SK-N-SH (cell line): Measurements from ENCODE around the gene CEP89. TPM values are rescaled to one million over a fixed set of nuclear protein-coding genes. Genes with fewer than 3 reads are reported as not detected.
"Not testable (repeated sequence)": the region's sequence is repeated elsewhere in the genome, so short reads cannot be mapped to it uniquely, and the experiment has no call there.

Experiments used
- CTCF ChIA-PET: fragments of 300-600, 350-600 bp; formaldehyde crosslinking; extraction: SDS; loops from one replicate; lab custom pipeline; 2021; lab: Yijun Ruan, JAX
- POLR2A ChIA-PET: fragments of 350-600 bp; sonication (Branson Sonifier 250); formaldehyde crosslinking; extraction: SDS; loops from one replicate; lab custom pipeline; 2020; ENCODE audit warnings: antibody characterized with exemption, inconsistent platforms; lab: Yijun Ruan, JAX
- DNase-seq: peaks from one replicate; pipeline ENCODE4 v3.0.0; 2012
- H2AFZ ChIP-seq: fragments of 200-600 bp; sonication (generic); 2 replicates; pipeline ENCODE4 v1.8.1; 2016; ENCODE audit warnings: antibody characterized with exemption, mild to moderate bottlenecking, low read depth
- H3F3A ChIP-seq: fragments of 200-600 bp; sonication (generic); replicated peaks from 2 replicates; pipeline ENCODE3; 2016; ENCODE audit warnings: antibody characterized with exemption, mild to moderate bottlenecking; ENCODE audit not compliant: insufficient read depth
- H3K27ac ChIP-seq, 2 experiments: fragments of 200-500 bp in 1 of 2; fragments of 200-600 bp in 1 of 2; sonication (Bioruptor generic) in 1 of 2; sonication (generic), shearing (Covaris generic) in 1 of 2; 2 replicates each; pipeline versions ENCODE4 v1.5.1 to v1.6.1; 2014 to 2016; ENCODE audit warnings: low read depth in 2 of 2, inconsistent platforms in 1 of 2, low read length in 1 of 2, mild to moderate bottlenecking in 1 of 2, mixed read lengths in 1 of 2
- H3K27me3 ChIP-seq: fragments of 200-600 bp; sonication (generic), shearing (Covaris generic); 2 replicates; pipeline ENCODE4 v1.6.1; 2016; ENCODE audit warnings: mixed run types; ENCODE audit not compliant: insufficient read depth
- H3K36me3 ChIP-seq, 2 experiments: fragments of 200-500 bp in 1 of 2; fragments of 200-600 bp in 1 of 2; sonication (Bioruptor generic) in 1 of 2; sonication (generic) in 1 of 2; replicated peaks in 1 of 2; 2 replicates each; pipeline versions ENCODE3 to v1.5.1; 2014 to 2016; ENCODE audit warnings: low read length in 1 of 2, mild to moderate bottlenecking in 1 of 2; ENCODE audit not compliant: insufficient read depth in 2 of 2, control insufficient read depth in 1 of 2
- H3K4me1 ChIP-seq, 2 experiments: fragments of 200-500 bp in 1 of 2; fragments of 200-600 bp in 1 of 2; sonication (Bioruptor generic) in 1 of 2; sonication (generic), shearing (Covaris generic) in 1 of 2; 2 replicates each; pipeline versions ENCODE4 v1.5.1 to v1.6.1; 2014 to 2016; ENCODE audit warnings: low read depth in 1 of 2, low read length in 1 of 2, mixed run types in 1 of 2; ENCODE audit not compliant: insufficient read depth in 2 of 2, control insufficient read depth in 1 of 2
- H3K4me2 ChIP-seq: fragments of 200-600 bp; sonication (generic), shearing (Covaris generic); 2 replicates; pipeline ENCODE4 v1.6.1; 2017; ENCODE audit warnings: mixed run types
- H3K4me3 ChIP-seq, 2 experiments: fragments of 200-500 bp in 1 of 2; fragments of 200-600 bp in 1 of 2; sonication (Bioruptor generic) in 1 of 2; sonication (generic), shearing (Covaris generic) in 1 of 2; 2 replicates each; pipeline versions ENCODE4 v1.5.1 to v1.8.1; 2014 to 2016; ENCODE audit warnings: low read depth in 2 of 2, inconsistent platforms in 1 of 2, low read length in 1 of 2, mild to moderate bottlenecking in 1 of 2, mixed read lengths in 1 of 2, moderate library complexity in 1 of 2
- H3K79me2 ChIP-seq: fragments of 200-600 bp; sonication (generic); 2 replicates; pipeline ENCODE4 v1.8.1; 2017; ENCODE audit warnings: mild to moderate bottlenecking; ENCODE audit not compliant: insufficient read depth
- H3K9ac ChIP-seq: fragments of 200-600 bp; sonication (generic); 2 replicates; pipeline ENCODE4 v1.6.1; 2017; ENCODE audit warnings: mixed run types
- H3K9me2 ChIP-seq: fragments of 200-600 bp; sonication (generic); 2 replicates; pipeline ENCODE4 v1.6.1; 2017; ENCODE audit warnings: mixed run types
- H3K9me3 ChIP-seq: fragments of 200-600 bp; sonication (generic); 2 replicates; pipeline ENCODE4 v1.6.1; 2017; ENCODE audit warnings: mixed run types, mild to moderate bottlenecking, moderate library complexity
- H4K20me1 ChIP-seq: fragments of 200-600 bp; sonication (generic); 2 replicates; pipeline ENCODE4 v1.6.1; 2017; ENCODE audit warnings: mild to moderate bottlenecking, mixed run types; ENCODE audit not compliant: insufficient read depth
- CHD2 ChIP-seq: fragments of 150-350 bp; IDR thresholded peaks from 2 replicates; pipeline ENCODE4 v1.6.1; 2018; ENCODE audit warnings: low read length; ENCODE audit not compliant: partially characterized antibody
- EZH2phosphoT487 ChIP-seq: fragments of 200-600 bp; sonication (generic); IDR thresholded peaks from 2 replicates; pipeline ENCODE4 v1.6.1; 2017; ENCODE audit warnings: low read depth, mixed run types, mild to moderate bottlenecking, antibody characterized with exemption, moderate library complexity, borderline replicate concordance
- FOXJ3 ChIP-seq: sonication (generic); formaldehyde crosslinking; IDR thresholded peaks from 2 replicates; pipeline ENCODE4 v1.5.1; 2020; ENCODE audit warnings: mild to moderate bottlenecking, missing genetic modification reagents
- GATA2 ChIP-seq: sonication (generic); formaldehyde crosslinking; IDR thresholded peaks from 2 replicates; pipeline ENCODE4 v1.5.0; 2020; ENCODE audit warnings: mild to moderate bottlenecking, missing genetic modification reagents
- JUND ChIP-seq: IDR thresholded peaks from 2 replicates; pipeline ENCODE4 v1.4.0; 2012
- MXI1 ChIP-seq: IDR thresholded peaks from 2 replicates; pipeline ENCODE4 v1.6.1; 2012; ENCODE audit warnings: mild to moderate bottlenecking, low read depth, low read length, improper control_type of control experiment
- POLR2AphosphoS5 ChIP-seq: IDR thresholded peaks from 2 replicates; pipeline ENCODE4 v1.6.1; 2012; ENCODE audit warnings: low read depth, low read length
- RXRA ChIP-seq: IDR thresholded peaks from 2 replicates; pipeline ENCODE4 v1.4.0; 2012; ENCODE audit warnings: low read depth, mild to moderate bottlenecking, borderline replicate concordance
- TAF1 ChIP-seq: IDR thresholded peaks from 2 replicates; pipeline ENCODE4 v1.6.1; 2012; ENCODE audit warnings: low read depth, mild to moderate bottlenecking, low read length, moderate library complexity, borderline replicate concordance
- YY1 ChIP-seq: IDR thresholded peaks from 2 replicates; pipeline ENCODE4 v1.4.0; 2012; ENCODE audit warnings: low read depth, mild to moderate bottlenecking
- WGBS: methylation state at CpG from one replicate; pipeline ENCODE4 v1.1.6; 2017; ENCODE audit warnings: low lambda C conversion rate; 5-methylcytosine and 5-hydroxymethylcytosine counted together
- polyA plus RNA-seq, 3 experiments: library from polyadenylated mRNA; depleted of rRNA; stranded (reverse); fragments of >200 nt; gene quantifications; 2 replicates each; pipeline ENCODE4 v1.2.3, GENCODE V29; 2012
- TF ChIP-seq, protein P1 (sequence below): IDR thresholded peaks from 2 replicates; pipeline ENCODE4 v1.4.0; 2012; ENCODE audit warnings: low read depth, borderline replicate concordance
- TF ChIP-seq, protein P2 (sequence below): IDR thresholded peaks from 2 replicates; pipeline ENCODE4 v1.4.0; 2012; ENCODE audit warnings: low read depth
- TF ChIP-seq, protein P3 (sequence below): IDR thresholded peaks from 2 replicates; pipeline ENCODE4 v1.6.1; 2012; ENCODE audit warnings: mild to moderate bottlenecking, low read depth, low read length, moderate library complexity
- TF ChIP-seq, protein P4 (sequence below): fragments of 200-600 bp; sonication (generic); IDR thresholded peaks from 2 replicates; pipeline ENCODE4 v1.6.1; 2017; ENCODE audit warnings: antibody characterized with exemption, mild to moderate bottlenecking, moderate library complexity
- TF ChIP-seq, protein P5 (sequence below): IDR thresholded peaks from 2 replicates; pipeline ENCODE4; 2012

Gene CEP89
- polyA plus RNA-seq, 1 of the 3 experiments (the other 2 are of a cell fraction) = 16.4 TPM

DNA sequence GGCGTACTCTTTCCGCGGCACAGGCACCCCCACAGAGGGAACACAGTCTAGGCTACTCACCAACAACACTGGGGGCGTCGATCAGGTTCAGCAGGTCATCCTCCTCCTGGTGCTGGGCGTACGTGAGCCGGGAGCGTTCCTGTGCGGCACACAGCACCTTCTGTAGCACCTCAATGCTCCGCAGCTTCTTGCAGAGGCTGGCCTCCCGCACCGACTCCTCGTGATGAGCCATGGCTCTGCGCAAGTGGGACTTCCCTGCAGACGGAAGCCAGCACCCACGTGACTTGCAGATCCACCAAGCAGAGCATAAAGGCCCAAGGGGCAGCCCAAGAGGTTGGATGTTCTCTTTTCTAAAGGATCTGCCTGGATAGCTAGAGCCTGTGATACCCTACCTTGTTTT lies 24.2 kb upstream of the CEP89 start:
- CTCF ChIA-PET, DNase-seq, H3F3A ChIP-seq, H3K9ac ChIP-seq, H3K27ac ChIP-seq, H3K79me2 ChIP-seq, H3K4me1 ChIP-seq, H3K9me3 ChIP-seq, H3K36me3 ChIP-seq, H3K27me3 ChIP-seq, POLR2A ChIA-PET, H2AFZ ChIP-seq, H3K4me2 ChIP-seq, H3K4me3 ChIP-seq, H4K20me1 ChIP-seq, H3K9me2 ChIP-seq: not testable (repeated sequence)
- no CpG with 5 or more reads among the region's 17 CpGs for WGBS

DNA sequence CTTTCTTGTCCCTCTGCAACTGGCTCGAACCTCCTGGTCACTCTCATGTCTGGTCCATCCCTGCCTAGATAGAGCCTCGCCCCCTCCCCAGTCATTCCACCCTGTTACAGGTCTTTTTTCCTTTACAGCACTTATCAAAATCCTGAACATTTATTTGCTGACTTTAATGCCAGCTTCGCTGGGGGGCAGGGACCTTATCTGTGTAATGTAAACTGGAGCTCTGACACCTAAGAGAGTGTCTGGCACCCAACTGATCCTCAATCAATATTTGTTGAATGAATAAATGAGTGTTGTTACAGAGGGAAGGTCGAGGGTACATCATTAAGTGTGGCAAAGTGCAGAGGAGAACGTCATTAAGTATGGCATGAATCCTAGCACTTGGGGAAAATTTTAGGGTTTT lies 17.0 kb upstream of the CEP89 start:
- POLR2A ChIA-PET = no interaction called here

DNA sequence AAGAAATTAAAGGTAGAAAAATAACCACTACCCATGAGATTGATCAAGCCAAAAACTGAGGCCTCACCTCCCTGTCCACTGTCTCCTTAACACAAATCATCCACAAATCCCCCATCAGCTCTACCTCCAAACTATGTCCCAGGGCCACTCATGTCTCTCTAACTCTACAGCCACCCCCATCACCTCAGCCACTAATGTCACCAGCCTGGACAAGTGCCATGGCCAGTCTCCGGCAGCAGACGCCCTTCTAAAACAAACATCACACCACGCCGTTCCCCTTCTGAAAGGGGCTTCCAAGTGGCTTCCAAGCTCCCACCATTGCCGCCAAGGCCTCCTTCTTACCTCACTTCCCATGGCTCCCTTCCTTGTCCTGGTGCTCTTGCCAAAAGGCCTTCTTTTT lies 16.5 kb upstream of the CEP89 start:
- H3F3A ChIP-seq, H3K9me3 ChIP-seq, H4K20me1 ChIP-seq, H3K27ac ChIP-seq, H3K9ac ChIP-seq, H3K79me2 ChIP-seq, H3K9me2 ChIP-seq, H3K4me2 ChIP-seq, DNase-seq, H3K36me3 ChIP-seq, H2AFZ ChIP-seq, H3K4me1 ChIP-seq, H3K27me3 ChIP-seq, POLR2A ChIA-PET, H3K4me3 ChIP-seq: not testable (repeated sequence)
- CTCF ChIA-PET = interaction anchor here (0.8 to 1.2 kb wide), 3 partner anchors 12 to 137 kb away, joined by 3 to 5 read pairs (median 3); no protein-coding TSS in a partner anchor
- WGBS = 100% methylated on average over 5 of the region's 5 CpGs

More for the DNA sequence above, 17.0 kb upstream of the CEP89 start:
- DNase-seq = no peak
- Histone ChIP-seq H4K20me1 (no peaks in the 10 kb centered on the region), H3K9me3 (no peaks in the 10 kb centered on the region), H3K27me3 (no peaks in the 10 kb centered on the region), H3F3A (no peaks in the 10 kb centered on the region), H3K36me3 (peaks cover 2% of the 10 kb centered on the region in 2 experiments), H3K4me1 (no peaks in the 10 kb centered on the region), H3K79me2 (no peaks in the 10 kb centered on the region), H3K4me3 (no peak overlapping the region), H3K27ac (no peak overlapping the region), H3K4me2 (no peak overlapping the region), H3K9ac (no peak overlapping the region), H3K9me2 (no peaks in the 10 kb centered on the region), H2AFZ (no peak overlapping the region)
- WGBS = 84% methylated on average over 5 of the region's 5 CpGs
- TF ChIP-seq, protein P1, sequence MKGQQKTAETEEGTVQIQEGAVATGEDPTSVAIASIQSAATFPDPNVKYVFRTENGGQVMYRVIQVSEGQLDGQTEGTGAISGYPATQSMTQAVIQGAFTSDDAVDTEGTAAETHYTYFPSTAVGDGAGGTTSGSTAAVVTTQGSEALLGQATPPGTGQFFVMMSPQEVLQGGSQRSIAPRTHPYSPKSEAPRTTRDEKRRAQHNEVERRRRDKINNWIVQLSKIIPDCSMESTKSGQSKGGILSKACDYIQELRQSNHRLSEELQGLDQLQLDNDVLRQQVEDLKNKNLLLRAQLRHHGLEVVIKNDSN = no peak
- no peak for TF ChIP-seq POLR2AphosphoS5
- TF ChIP-seq FOXJ3 (CRISPR knock-in tag) = no peak
- TF ChIP-seq TAF1 = no peak
- TF ChIP-seq YY1 = no peak
- TF ChIP-seq, protein P2, sequence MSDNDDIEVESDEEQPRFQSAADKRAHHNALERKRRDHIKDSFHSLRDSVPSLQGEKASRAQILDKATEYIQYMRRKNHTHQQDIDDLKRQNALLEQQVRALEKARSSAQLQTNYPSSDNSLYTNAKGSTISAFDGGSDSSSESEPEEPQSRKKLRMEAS = no peak
- no peak for TF ChIP-seq EZH2phosphoT487
- TF ChIP-seq, protein P3, sequence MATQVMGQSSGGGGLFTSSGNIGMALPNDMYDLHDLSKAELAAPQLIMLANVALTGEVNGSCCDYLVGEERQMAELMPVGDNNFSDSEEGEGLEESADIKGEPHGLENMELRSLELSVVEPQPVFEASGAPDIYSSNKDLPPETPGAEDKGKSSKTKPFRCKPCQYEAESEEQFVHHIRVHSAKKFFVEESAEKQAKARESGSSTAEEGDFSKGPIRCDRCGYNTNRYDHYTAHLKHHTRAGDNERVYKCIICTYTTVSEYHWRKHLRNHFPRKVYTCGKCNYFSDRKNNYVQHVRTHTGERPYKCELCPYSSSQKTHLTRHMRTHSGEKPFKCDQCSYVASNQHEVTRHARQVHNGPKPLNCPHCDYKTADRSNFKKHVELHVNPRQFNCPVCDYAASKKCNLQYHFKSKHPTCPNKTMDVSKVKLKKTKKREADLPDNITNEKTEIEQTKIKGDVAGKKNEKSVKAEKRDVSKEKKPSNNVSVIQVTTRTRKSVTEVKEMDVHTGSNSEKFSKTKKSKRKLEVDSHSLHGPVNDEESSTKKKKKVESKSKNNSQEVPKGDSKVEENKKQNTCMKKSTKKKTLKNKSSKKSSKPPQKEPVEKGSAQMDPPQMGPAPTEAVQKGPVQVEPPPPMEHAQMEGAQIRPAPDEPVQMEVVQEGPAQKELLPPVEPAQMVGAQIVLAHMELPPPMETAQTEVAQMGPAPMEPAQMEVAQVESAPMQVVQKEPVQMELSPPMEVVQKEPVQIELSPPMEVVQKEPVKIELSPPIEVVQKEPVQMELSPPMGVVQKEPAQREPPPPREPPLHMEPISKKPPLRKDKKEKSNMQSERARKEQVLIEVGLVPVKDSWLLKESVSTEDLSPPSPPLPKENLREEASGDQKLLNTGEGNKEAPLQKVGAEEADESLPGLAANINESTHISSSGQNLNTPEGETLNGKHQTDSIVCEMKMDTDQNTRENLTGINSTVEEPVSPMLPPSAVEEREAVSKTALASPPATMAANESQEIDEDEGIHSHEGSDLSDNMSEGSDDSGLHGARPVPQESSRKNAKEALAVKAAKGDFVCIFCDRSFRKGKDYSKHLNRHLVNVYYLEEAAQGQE = no peak
- TF ChIP-seq MXI1 = no peak
- TF ChIP-seq, protein P4, sequence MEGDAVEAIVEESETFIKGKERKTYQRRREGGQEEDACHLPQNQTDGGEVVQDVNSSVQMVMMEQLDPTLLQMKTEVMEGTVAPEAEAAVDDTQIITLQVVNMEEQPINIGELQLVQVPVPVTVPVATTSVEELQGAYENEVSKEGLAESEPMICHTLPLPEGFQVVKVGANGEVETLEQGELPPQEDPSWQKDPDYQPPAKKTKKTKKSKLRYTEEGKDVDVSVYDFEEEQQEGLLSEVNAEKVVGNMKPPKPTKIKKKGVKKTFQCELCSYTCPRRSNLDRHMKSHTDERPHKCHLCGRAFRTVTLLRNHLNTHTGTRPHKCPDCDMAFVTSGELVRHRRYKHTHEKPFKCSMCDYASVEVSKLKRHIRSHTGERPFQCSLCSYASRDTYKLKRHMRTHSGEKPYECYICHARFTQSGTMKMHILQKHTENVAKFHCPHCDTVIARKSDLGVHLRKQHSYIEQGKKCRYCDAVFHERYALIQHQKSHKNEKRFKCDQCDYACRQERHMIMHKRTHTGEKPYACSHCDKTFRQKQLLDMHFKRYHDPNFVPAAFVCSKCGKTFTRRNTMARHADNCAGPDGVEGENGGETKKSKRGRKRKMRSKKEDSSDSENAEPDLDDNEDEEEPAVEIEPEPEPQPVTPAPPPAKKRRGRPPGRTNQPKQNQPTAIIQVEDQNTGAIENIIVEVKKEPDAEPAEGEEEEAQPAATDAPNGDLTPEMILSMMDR = no peak
- TF ChIP-seq RXRA = no peak
- TF ChIP-seq, protein P5, sequence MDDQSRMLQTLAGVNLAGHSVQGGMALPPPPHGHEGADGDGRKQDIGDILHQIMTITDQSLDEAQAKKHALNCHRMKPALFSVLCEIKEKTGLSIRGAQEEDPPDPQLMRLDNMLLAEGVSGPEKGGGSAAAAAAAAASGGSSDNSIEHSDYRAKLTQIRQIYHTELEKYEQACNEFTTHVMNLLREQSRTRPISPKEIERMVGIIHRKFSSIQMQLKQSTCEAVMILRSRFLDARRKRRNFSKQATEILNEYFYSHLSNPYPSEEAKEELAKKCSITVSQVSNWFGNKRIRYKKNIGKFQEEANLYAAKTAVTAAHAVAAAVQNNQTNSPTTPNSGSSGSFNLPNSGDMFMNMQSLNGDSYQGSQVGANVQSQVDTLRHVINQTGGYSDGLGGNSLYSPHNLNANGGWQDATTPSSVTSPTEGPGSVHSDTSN = no peak
- TF ChIP-seq CHD2 = no peak
- no peak for TF ChIP-seq JUND
- no peak for TF ChIP-seq GATA2 (CRISPR knock-in tag)
- CTCF ChIA-PET = interaction anchor here (0.8 to 1.2 kb wide), 3 partner anchors 12 to 136 kb away, joined by 3 to 5 read pairs (median 3); no protein-coding TSS in a partner anchor
